HepG2 (cell line): Measurements from ENCODE around the gene RERGL. TPM values are rescaled to one million over a fixed set of nuclear protein-coding genes. Genes with fewer than 3 reads are reported as not detected.

Experiments
- polyA plus RNA-seq, 8 experiments: library from polyadenylated mRNA; depleted of rRNA in 3 of 8; stranded (reverse) in 7 of 8; unstranded in 1 of 8; fragments of >200 nt; fragmentation: Illumina TruSeq in 4 of 8; extraction: Trizol in 4 of 8; gene quantifications; 2 replicates each; pipeline versions ENCODE4 v1.2.1 to v1.2.3, GENCODE V29; 2011 to 2016; ENCODE audit warnings: low read depth in 4 of 8, missing spikeins in 1 of 8, mixed read lengths in 1 of 8; ENCODE audit not compliant: insufficient read depth in 1 of 8
- total RNA-seq, 5 experiments: library from RNA; depleted of rRNA; stranded (reverse); fragments of >200 nt; fragmentation: Illumina TruSeq; extraction: Trizol; gene quantifications; 2 replicates each; pipeline ENCODE4 v1.2.3, GENCODE V29; 2016; ENCODE audit warnings: low read depth in 1 of 5

The RERGL gene
- total and polyA plus RNA-seq, 2 of the 13 experiments (the other 11 are each of a cell fraction or from before 2014, with no cell fraction given): not detected

Other genes with a start within 250 kb of the RERGL start
- not detected in 2 replicates for gene PIK3C2G, start 171.3 kb upstream of the RERGL start, total RNA-seq (2016; rRNA removed; fragmentation: Illumina TruSeq; extraction: Trizol)
- gene PIK3C2G, start 171.3 kb upstream of the RERGL start, polyA plus RNA-seq (2011; rRNA removed): not detected in 2 replicates